ENCODE results near the gene KCNH3.

DNA sequence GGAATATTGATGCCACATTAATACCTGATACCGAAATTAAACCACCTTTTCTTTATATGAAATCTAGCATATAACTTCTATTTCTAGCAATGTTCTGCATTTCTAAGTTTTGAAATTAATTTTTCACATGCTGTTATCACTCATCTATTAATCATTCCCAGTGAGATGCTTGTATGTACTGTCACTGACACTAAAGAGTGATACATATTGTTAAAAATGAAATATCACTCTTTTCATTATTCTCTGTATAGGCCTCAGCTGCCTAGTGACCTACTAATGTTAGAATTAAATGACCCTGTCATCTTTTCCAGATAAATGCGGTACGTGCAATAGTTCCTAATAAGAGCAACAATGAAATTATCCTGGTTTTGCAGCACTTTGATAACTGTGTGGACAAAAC lies 49.7 kb upstream of the KCNH3 start:
- TF ChIP-seq POLR2A (IDR thresholded peaks at IDR 0.05; ENCODE audit: low read depth, low read length) (no peak), POLR2AphosphoS5 (IDR thresholded peaks at IDR 0.05; ENCODE audit: low read depth, low read length) (no peak), TAF1 (IDR thresholded peaks at IDR 0.05; ENCODE audit: borderline replicate concordance, low read depth, low read length) (no peak)
